GM20000 (cell line): ENCODE data around the gene GALNTL6.

Experiments used
- DNase-seq: peaks from one replicate; pipeline ENCODE4 v3.0.0; 2012; ENCODE audit warnings: low spot score
- TF ChIP-seq, protein P1 (sequence below): IDR thresholded peaks from 2 replicates; pipeline ENCODE4 v1.5.1; 2012; ENCODE audit warnings: mild to moderate bottlenecking, control low read depth; ENCODE audit errors: extremely low read depth, missing control alignments

The GALNTL6 gene

DNA sequence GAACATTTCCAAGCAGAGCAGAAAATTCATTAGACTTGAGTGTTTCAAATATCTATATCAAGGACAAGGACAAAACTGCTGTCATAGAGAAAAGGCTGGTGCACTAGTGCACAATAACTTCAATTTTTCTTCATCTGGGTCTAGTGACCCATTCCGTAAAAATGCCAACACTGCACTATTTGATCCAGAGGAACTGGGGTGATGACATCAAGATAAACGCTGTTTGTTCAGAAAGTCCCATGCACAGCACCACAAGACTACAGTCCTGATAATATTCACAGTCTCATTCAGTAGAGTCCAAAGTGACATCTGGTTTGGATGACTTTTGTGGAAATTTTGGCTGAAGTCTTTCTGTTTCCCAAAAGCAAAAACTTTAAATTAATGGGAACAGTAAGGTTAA lies 1051.9 kb downstream of the GALNTL6 start:
- TF ChIP-seq, protein P1, sequence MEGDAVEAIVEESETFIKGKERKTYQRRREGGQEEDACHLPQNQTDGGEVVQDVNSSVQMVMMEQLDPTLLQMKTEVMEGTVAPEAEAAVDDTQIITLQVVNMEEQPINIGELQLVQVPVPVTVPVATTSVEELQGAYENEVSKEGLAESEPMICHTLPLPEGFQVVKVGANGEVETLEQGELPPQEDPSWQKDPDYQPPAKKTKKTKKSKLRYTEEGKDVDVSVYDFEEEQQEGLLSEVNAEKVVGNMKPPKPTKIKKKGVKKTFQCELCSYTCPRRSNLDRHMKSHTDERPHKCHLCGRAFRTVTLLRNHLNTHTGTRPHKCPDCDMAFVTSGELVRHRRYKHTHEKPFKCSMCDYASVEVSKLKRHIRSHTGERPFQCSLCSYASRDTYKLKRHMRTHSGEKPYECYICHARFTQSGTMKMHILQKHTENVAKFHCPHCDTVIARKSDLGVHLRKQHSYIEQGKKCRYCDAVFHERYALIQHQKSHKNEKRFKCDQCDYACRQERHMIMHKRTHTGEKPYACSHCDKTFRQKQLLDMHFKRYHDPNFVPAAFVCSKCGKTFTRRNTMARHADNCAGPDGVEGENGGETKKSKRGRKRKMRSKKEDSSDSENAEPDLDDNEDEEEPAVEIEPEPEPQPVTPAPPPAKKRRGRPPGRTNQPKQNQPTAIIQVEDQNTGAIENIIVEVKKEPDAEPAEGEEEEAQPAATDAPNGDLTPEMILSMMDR, result no peak
- DNase-seq, result no peak

GRCh38 chr4:172865531-172866127 lies 1052.4 kb downstream of the GALNTL6 start:
- TF ChIP-seq, protein P1, result no peak
- no peak for DNase-seq

DNA sequence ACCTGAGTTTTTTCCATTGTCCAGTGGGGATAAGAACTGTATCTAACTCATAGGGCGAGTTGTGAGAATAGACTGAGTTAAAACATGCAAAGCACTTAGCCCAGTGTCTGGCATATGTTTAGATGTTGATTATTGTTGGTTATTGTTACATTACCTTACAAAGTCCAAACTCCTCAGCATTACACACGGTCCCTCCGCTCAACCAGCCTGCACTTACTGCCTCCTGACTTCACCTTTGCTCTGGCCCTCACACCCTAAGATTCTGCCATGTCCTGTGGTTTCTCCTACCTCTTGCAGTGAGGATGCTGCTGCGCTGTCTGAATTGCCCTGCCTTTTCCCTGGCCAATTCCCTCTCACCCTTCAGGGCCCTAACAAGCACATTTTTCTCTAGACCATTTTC lies 1053.2 kb downstream of the GALNTL6 start:
- no peak for DNase-seq
- TF ChIP-seq, protein P1, result no peak

DNA sequence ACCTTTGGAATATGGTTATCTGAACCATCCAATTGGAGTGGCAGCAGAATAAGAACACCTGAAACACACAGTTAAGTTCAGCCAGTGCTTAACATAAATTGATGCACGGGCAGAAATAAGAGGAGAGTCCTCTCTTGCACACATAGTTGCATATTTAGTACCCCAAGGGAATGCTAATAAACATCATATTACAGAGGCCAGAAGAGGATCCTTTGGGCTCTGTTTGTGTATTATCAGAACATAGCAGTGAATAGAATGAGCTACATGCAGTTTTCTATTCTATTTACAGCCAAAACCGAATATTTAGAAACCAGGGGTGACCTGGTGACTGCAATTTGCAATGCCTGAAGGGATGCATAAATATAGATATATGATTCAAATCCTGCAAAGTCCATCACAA lies 1054.6 kb downstream of the GALNTL6 start:
- TF ChIP-seq, protein P1, result no peak
- no peak for DNase-seq

DNA sequence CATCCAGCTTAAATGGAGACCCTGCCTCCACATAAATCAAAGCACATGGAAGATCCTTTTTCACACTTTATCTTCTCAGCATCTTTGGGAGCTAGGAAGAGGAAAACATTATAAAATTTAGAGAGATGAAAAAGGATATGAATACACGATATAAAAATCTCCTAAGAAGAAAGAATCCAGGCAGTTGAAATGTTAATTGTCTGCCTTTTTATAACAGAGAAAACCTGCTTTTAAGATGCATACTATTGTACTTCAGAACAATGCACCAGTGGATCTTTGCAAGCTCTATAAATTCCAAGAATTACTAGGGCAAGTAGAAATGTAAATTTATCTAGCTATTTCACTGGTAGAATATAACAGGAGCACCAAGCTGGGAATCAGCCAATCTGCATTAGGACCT lies 1055.1 kb downstream of the GALNTL6 start:
- DNase-seq, result no peak
- TF ChIP-seq, protein P1, result no peak

GRCh38 chr4:172869621-172870268 lies 1056.5 kb downstream of the GALNTL6 start:
- no peak for DNase-seq
- TF ChIP-seq, protein P1, result no peak

DNA sequence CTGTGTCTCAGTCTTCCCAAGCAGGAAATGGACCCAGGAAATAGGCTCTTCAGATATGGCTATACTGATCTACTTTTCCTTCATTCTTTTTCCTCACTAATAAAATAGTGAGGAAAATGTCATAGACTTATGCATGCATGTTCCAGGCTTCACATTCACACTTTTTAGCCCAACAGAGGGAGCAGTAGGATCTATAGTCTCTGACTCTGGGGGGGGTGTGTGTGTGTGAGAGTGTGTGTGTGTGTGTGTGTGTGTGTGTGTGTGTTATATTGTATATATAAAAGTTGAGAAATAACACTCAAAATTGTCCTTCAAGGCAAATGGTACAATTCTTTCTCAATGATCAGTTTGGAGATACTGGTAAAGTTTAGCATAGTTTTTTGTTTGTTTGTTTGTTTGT lies 1058.2 kb downstream of the GALNTL6 start:
- no peak for DNase-seq
- TF ChIP-seq, protein P1, result no peak
